Mucosa of descending colon (tissue), 3 donors: ENCODE results near the gene NCKAP5L. TPM values are rescaled to one million over a fixed set of nuclear protein-coding genes. Genes with fewer than 3 reads are reported as not detected.
A peak's percentile ranks its signal among the peaks of the same experiment; 100 is the strongest.

ENCODE experiments used
- ATAC-seq: fragments of 200-7000 bp; cut with Tn5 transposase; one replicate; pipeline ENCODE4 v1.9.1; 2020; ENCODE audit warnings: mild to moderate bottlenecking, moderate library complexity
- DNase-seq, 3 donors: peaks; one replicate each; pipeline ENCODE4 v3.0.0-alpha.2; 2020
- H3K36me3 ChIP-seq: fragments of 200-600 bp; one replicate; pipeline ENCODE4 v1.8.0; 2021; ENCODE audit warnings: low read depth, mild to moderate bottlenecking
- H3K4me1 ChIP-seq: fragments of 200-600 bp; one replicate; pipeline ENCODE4 v1.8.0; 2021; ENCODE audit warnings: low read depth, mild to moderate bottlenecking
- H3K4me3 ChIP-seq: fragments of 200-600 bp; one replicate; pipeline ENCODE4 v1.8.0; 2021; ENCODE audit warnings: mild to moderate bottlenecking
- H3K9me3 ChIP-seq: fragments of 200-600 bp; one replicate; pipeline ENCODE4 v1.8.0; 2021; ENCODE audit warnings: mild to moderate bottlenecking
- intact Hi-C, 2 donors: fragments of 100-400 bp; cut with DNase I in 1 of 2; cut with micrococcal nuclease in 1 of 2; formaldehyde crosslinking; loops; one replicate each; pipeline versions ENCODE4 v1.11.0 to v1.11.1; 2022; cut with DNase I, micrococcal nuclease
- total RNA-seq, 3 donors: library from RNA; stranded (reverse); fragmentation: NEBNext Ultra II Directional in 2 of 3; extraction: Animal tissue kit (Norgen Biotek cat#: 25700) in 2 of 3; gene quantifications; one replicate each; pipeline versions ENCODE4 v1.2.1 to v1.2.4, GENCODE V29; 2021 to 2023
- TF ChIP-seq, protein P1 (sequence below): fragments of 200-600 bp; IDR thresholded peaks from one replicate; pipeline ENCODE4 v1.8.0; 2022; ENCODE audit warnings: antibody characterized with exemption, mild to moderate bottlenecking
- donor health status: DM: no; HTN: no; CAD: no; lungs with moderate emphysema.
- donor health status: DM: no; HTN: no; CAD: no.
- donor health status: DM: no; HTN: yes; CAD: no.

Gene NCKAP5L
- total RNA-seq, 3 donors from 2014 or later = 2.5 to 17.7 (median 4.7) TPM

GRCh38 chr12:49827051-49827400, 1.2 kb downstream of the NCKAP5L start:
- peaks cover 15% of the 10 kb centered on the region for H3K4me1 ChIP-seq
- ATAC-seq (no peak), DNase-seq (no peak)
- H3K9me3 ChIP-seq = no peaks in the 10 kb centered on the region
- H3K36me3 ChIP-seq = no peaks in the 10 kb centered on the region
- TF ChIP-seq, protein P1, sequence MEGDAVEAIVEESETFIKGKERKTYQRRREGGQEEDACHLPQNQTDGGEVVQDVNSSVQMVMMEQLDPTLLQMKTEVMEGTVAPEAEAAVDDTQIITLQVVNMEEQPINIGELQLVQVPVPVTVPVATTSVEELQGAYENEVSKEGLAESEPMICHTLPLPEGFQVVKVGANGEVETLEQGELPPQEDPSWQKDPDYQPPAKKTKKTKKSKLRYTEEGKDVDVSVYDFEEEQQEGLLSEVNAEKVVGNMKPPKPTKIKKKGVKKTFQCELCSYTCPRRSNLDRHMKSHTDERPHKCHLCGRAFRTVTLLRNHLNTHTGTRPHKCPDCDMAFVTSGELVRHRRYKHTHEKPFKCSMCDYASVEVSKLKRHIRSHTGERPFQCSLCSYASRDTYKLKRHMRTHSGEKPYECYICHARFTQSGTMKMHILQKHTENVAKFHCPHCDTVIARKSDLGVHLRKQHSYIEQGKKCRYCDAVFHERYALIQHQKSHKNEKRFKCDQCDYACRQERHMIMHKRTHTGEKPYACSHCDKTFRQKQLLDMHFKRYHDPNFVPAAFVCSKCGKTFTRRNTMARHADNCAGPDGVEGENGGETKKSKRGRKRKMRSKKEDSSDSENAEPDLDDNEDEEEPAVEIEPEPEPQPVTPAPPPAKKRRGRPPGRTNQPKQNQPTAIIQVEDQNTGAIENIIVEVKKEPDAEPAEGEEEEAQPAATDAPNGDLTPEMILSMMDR = no peak
- intact Hi-C loops = no loop called here
- no peak overlapping the region for H3K4me3 ChIP-seq

DNA sequence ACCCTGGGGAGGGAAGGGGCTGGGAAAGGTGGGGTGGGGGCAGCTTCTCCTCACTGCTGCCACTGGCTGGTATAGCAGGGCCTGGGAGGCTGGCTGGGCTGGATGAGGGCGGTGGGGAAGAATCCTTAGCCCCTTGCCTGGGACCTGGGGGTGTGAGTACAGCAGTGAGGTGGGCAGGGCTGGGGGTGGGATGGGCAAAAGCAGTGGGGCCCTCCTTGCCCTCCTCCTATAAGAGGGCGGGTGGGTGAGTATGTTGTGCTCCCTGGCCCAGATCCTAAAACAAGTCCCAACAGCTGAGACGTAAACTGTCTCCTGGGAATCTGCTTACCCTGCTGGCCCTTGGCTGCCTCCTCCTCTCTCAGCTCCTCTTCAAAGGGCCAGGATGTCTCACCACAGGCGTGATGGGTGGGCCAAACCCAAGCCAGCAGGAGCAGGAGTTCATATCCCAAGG, 2.2 kb downstream of the NCKAP5L start:
- intact Hi-C loops = no loop called here
- H3K4me3 ChIP-seq = no peak overlapping the region
- H3K9me3 ChIP-seq = no peaks in the 10 kb centered on the region
- H3K36me3 ChIP-seq = no peaks in the 10 kb centered on the region
- TF ChIP-seq, protein P1 = no peak
- DNase-seq (no peak), ATAC-seq (no peak)
- peaks cover 15% of the 10 kb centered on the region for H3K4me1 ChIP-seq

DNA sequence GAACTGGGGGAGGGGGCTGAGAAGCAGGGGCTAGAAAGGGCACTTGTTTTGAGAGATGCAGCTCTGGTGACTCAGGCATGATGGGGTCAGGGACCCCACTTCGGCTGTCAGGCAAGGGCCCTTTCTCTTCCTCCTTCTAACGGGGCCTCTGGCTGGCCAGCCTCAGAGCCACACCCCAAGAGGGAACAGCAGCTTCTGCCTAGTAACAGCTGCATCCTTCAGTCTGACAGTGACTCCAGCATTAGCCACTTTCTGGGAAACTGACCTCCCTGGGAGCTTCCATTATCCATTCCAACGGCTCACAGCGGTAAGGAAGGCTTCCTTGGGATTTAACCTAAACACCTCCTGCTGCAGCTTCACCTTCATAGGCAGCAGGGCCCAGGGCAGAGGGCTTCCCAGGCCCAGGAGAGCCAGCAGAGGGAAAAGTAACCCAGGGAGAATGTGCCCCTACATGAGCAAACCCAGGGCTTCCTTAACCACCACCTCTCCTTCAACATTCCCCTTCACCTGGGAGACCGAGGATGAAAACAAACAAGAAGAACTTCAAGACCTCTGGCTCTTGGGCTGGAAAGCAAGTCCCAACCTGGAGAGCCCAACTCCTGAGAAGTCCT, 2.7 kb downstream of the NCKAP5L start:
- ATAC-seq = no peak

GRCh38 chr12:49824895-49825294, 3.3 kb downstream of the NCKAP5L start:
- H3K4me1 ChIP-seq = peaks cover 18% of the 10 kb centered on the region

More for the DNA sequence above, 2.7 kb downstream of the NCKAP5L start:
- intact Hi-C loops = no loop called here
- Histone ChIP-seq H3K4me3 (no peak overlapping the region), H3K36me3 (no peaks in the 10 kb centered on the region), H3K4me1 (peaks cover 18% of the 10 kb centered on the region), H3K9me3 (no peaks in the 10 kb centered on the region)
- TF ChIP-seq, protein P1 = no peak
- peak in 2 of 3 donors; percentile 23 to 66 for DNase-seq

DNA sequence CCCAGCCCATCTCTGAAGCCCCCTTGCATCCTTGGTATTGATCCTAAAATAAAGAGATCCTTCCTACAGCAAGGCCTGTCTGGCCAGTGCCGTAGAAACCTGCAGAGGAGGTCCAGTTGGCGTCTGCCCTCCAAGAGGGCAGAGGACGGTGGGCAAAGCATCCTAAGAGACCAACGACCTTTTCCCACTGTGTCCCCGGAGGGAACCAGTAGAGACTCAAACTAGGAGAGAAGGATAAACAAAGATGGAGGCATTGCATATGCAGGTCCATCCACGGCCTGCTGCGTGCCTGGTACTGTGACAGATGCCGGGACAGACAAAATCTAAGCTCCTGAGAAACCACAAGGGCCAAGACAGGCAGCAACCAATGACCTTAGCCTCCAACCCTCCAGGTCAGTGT, 3.8 kb downstream of the NCKAP5L start:
- no peaks in the 10 kb centered on the region for H3K9me3 ChIP-seq
- no peak overlapping the region for H3K4me3 ChIP-seq
- intact Hi-C loops = no loop called here
- TF ChIP-seq, protein P1 = no peak
- H3K36me3 ChIP-seq = no peaks in the 10 kb centered on the region
- peaks cover 18% of the 10 kb centered on the region for H3K4me1 ChIP-seq
- ATAC-seq (no peak), DNase-seq (no peak)

More at GRCh38 chr12:49824895-49825294, 3.3 kb downstream of the NCKAP5L start:
- Histone ChIP-seq H3K9me3 (no peaks in the 10 kb centered on the region), H3K4me3 (no peak overlapping the region), H3K36me3 (no peaks in the 10 kb centered on the region)
- intact Hi-C loops = no loop called here
- TF ChIP-seq, protein P1 = no peak
- no peak for DNase-seq
- ATAC-seq = no peak
